Heart left ventricle (tissue), 16 donors: ENCODE results near the gene G3BP1. TPM values are rescaled to one million over a fixed set of nuclear protein-coding genes. Genes with fewer than 3 reads are reported as not detected.
A peak's percentile ranks its signal among the peaks of the same experiment; 100 is the strongest.

Source experiments
- ATAC-seq, 4 donors: fragments of 200-7000 bp; cut with Tn5 transposase; one replicate each; pipeline ENCODE4 v1.9.1; 2020 to 2022; ENCODE audit warnings: moderate library complexity in 4 of 4, mild to moderate bottlenecking in 3 of 4, moderate number of reproducible peaks in 1 of 4
- DNase-seq, 5 donors: peaks; one replicate each; pipeline ENCODE4 v3.0.0-alpha.2; 2020
- H3K27ac ChIP-seq, 12 donors: fragments of 200-600 bp; sonication (generic) in 4 of 12; one replicate each; pipeline versions ENCODE4 v1.5.0 to v1.8.0; 2016 to 2022; ENCODE audit warnings: mild to moderate bottlenecking in 2 of 12
- H3K27me3 ChIP-seq, 9 donors: fragments of 200-600 bp; sonication (generic) in 2 of 9; one replicate each; pipeline versions ENCODE4 v1.5.1 to v1.8.0; 2016 to 2022; ENCODE audit warnings: mild to moderate bottlenecking in 3 of 9
- H3K36me3 ChIP-seq, 9 donors: fragments of 200-600 bp; sonication (generic) in 2 of 9; one replicate each; pipeline versions ENCODE4 v1.5.0 to v1.8.0; 2018 to 2022; ENCODE audit warnings: mild to moderate bottlenecking in 2 of 9
- H3K4me1 ChIP-seq, 12 donors: fragments of 200-600 bp; sonication (generic) in 4 of 12; one replicate each; pipeline versions ENCODE4 v1.5.0 to v1.8.0; 2016 to 2022; ENCODE audit warnings: mild to moderate bottlenecking in 3 of 12
- H3K4me3 ChIP-seq, 12 donors: fragments of 200-600 bp; sonication (generic) in 4 of 12; one replicate each; pipeline versions ENCODE4 v1.5.0 to v1.8.0; 2017 to 2022; ENCODE audit warnings: mild to moderate bottlenecking in 9 of 12, moderate library complexity in 4 of 12
- H3K9me3 ChIP-seq, 12 donors: fragments of 200-600 bp; sonication (generic) in 4 of 12; one replicate each; pipeline versions ENCODE4 v1.5.0 to v1.8.0; 2016 to 2022; ENCODE audit warnings: mild to moderate bottlenecking in 1 of 12
- POLR2A ChIP-seq, 2 donors: fragments of 450-650 bp; IDR thresholded peaks; one replicate each; pipeline ENCODE4 v1.6.1; 2017; ENCODE audit warnings: antibody characterized with exemption in 2 of 2, mild to moderate bottlenecking in 2 of 2, moderate library complexity in 2 of 2
- WGBS, 4 donors: extraction: QIAGEN DNeasy Blood & Tissue Kit in 2 of 4; methylation state at CpG; one replicate each; pipeline versions ENCODE4 v1.1.5 to v1.1.7; 2013 to 2018; 5-methylcytosine and 5-hydroxymethylcytosine counted together
- intact Hi-C, 10 donors: fragments of 100-400 bp; cut with DNase I; formaldehyde crosslinking; loops; one replicate each; pipeline versions ENCODE4 v1.11.1 to v1.14.2; 2022
- polyA plus RNA-seq, 2 donors: library from polyadenylated mRNA; stranded (reverse); fragments of 200-250 nt; gene quantifications; one replicate each; pipeline ENCODE4 v1.2.3, GENCODE V29; 2013
- total RNA-seq, 9 donors: library from RNA; depleted of rRNA in 2 of 9; stranded (reverse); fragments of >200 nt in 2 of 9; fragmentation: NEBNext Ultra II Directional in 3 of 9; extraction: Animal tissue kit (Norgen Biotek cat#: 25700) in 3 of 9; gene quantifications; one replicate each; pipeline versions ENCODE4 v1.1.0 to v1.2.4, GENCODE V29; 2016 to 2023
- TF ChIP-seq, protein P1 (sequence below), 12 donors: fragments of 200-600 bp; sonication (generic) in 4 of 12; IDR thresholded peaks; one replicate each; pipeline versions ENCODE4 v1.5.0 to v1.8.0; 2018 to 2022; ENCODE audit warnings: antibody characterized with exemption in 12 of 12, mild to moderate bottlenecking in 5 of 12
- donor health status: ischemic (EF 13 %, LVEDD 7.1; RV severe dilation, severe dysfunction).
- donor health status: healthy with polysubstance abuse.
- donor health status: DM: no; HTN: yes; CAD: no.
- donor health status: DM: no; HTN: no; CAD: no.
- donor health status: ischemic (EF 25% LVEDD 6.9; RV normal size, moderate dysfunction).
- donor health status: ischemic (EF 25% LVEDD 5.7; RV mildly dilated, moderate dysfunction).
- donor health status: healthy.
- donor health status: DM: yes; HTN: yes; CAD: no.
- donor health status: ischemic (EF 35%, LVEDD 5.7; RV mildly dilated, moderate dysfunction).
- donor health status: nonischemic (EF 11% LVEDD 7.7; RV severe dilation, severe dysfunction).
- donor health status: DM: yes; HTN: yes; CAD: no.
- donor health status: PGD.
- donor health status: ischemic (EF 29% LVEDD 5.4; RV normal size, mild dysfunction).
- donor health status: nonischemic (EF 23%, LVEDD 6.1; RV moderate dilation, normal function).

Gene G3BP1
- total and polyA plus RNA-seq, 11 donors = 12.7 to 133 (median 96.4) TPM

GRCh38 chr5:151758141-151758429, 13.7 kb upstream of the G3BP1 start:
- H3K27me3 ChIP-seq = no peaks in the 10 kb centered on the region
- H3K36me3 ChIP-seq = peaks cover 0 to 6% (median 0%) of the 10 kb centered on the region in 9 donors
- ATAC-seq (peak; percentile 35 to 68 (median 48)), DNase-seq (peak in 2 of 5 donors; percentile 31 to 57)
- intact Hi-C loops = loop anchor here in 1 of 10 donors (5.0 kb wide), 1 partner anchor 514 kb away; no protein-coding TSS in a partner anchor
- H3K27ac ChIP-seq = peak overlapping the region in 11 of 12 donors; percentile 66 to 91 (median 86)
- no peak for TF ChIP-seq POLR2A (IDR thresholded peaks at IDR 0.05)
- TF ChIP-seq, protein P1, sequence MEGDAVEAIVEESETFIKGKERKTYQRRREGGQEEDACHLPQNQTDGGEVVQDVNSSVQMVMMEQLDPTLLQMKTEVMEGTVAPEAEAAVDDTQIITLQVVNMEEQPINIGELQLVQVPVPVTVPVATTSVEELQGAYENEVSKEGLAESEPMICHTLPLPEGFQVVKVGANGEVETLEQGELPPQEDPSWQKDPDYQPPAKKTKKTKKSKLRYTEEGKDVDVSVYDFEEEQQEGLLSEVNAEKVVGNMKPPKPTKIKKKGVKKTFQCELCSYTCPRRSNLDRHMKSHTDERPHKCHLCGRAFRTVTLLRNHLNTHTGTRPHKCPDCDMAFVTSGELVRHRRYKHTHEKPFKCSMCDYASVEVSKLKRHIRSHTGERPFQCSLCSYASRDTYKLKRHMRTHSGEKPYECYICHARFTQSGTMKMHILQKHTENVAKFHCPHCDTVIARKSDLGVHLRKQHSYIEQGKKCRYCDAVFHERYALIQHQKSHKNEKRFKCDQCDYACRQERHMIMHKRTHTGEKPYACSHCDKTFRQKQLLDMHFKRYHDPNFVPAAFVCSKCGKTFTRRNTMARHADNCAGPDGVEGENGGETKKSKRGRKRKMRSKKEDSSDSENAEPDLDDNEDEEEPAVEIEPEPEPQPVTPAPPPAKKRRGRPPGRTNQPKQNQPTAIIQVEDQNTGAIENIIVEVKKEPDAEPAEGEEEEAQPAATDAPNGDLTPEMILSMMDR (IDR thresholded peaks at IDR 0.05) = no peak
- WGBS, 4 donors = 0 to 2% (median 0%) methylated on average over 7 to 11 of the region's 11 CpGs
- peaks cover 0 to 42% (median 18%) of the 10 kb centered on the region in 12 donors for H3K4me1 ChIP-seq
- H3K4me3 ChIP-seq = peak overlapping the region; percentile 42 to 97 (median 84)
- no peaks in the 10 kb centered on the region for H3K9me3 ChIP-seq

DNA sequence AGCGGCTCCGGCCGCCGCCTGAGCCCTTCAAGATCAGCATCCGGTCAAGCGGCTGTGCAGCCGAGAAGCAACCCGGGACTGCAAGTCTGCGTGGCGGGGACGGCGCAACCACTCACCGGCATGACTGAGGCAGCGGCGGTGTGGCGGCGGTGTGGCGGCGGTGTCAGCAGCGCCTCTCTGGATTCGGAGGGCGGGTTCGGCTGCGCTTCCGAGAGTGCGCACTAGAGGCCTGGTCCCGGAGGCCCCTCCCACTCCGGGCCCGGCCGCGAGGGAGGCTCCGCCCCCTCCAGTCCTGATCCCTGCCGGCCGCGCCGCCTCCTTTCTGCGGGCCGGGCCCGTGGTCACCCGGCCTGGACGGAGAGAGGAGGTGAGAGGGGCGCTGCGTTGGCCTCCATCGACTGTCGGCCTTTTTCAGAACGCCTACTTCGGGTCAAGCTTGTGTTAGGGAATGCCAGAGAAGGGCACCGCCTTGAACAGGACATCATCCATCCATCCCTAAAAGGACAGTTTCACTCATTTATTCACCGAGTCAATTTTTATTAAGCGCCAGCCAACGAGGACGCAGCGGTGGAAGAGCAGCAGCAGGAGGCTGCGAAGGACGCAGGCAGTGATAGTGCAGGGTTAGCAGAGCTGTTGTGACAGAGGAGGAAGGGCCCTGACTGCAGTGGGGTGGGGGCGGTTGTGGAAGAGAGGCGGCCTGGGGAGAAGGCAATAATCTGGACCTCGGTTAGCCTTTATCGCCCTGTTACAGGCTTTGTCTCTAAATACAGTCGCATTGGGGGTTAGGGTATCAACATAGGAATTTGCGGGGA, 13.1 kb upstream of the G3BP1 start, which contains the start of gene ATOX1:
Gene ATOX1 (minus strand): TSS at position 202 of the 812 bp plus-strand sequence. CDS start 80 bp downstream, at position 122.
- TF ChIP-seq POLR2A (IDR thresholded peaks at IDR 0.05) = peak; percentile 60 to 96
- TF ChIP-seq, protein P1 (IDR thresholded peaks at IDR 0.05) = peak in 9 of 12 donors; percentile 2 to 50 (median 16)
- H3K27ac ChIP-seq = peak within 1 kb of the TSS; percentile 37 to 91 (median 86)
- H3K27me3 ChIP-seq = no peaks in the 10 kb centered on the region
- 4 to 11% (median 6%) methylated on average over 22 to 61 of the region's 61 CpGs for WGBS, 4 donors
- ATAC-seq (peak; percentile 99 to 100 (median 99)), DNase-seq (peak; percentile 93 to 97 (median 94))
- peaks cover 0 to 1% (median 0%) of the 10 kb centered on the region in 9 donors for H3K36me3 ChIP-seq
- H3K4me1 ChIP-seq = peaks cover 0 to 40% (median 18%) of the 10 kb centered on the region in 12 donors
- H3K4me3 ChIP-seq = peak within 1 kb of the TSS; percentile 42 to 97 (median 84)
- intact Hi-C loops = loop anchor here in 1 of 10 donors (5.0 kb wide), 1 partner anchor 514 kb away; no protein-coding TSS in a partner anchor
- H3K9me3 ChIP-seq = no peaks in the 10 kb centered on the region

DNA sequence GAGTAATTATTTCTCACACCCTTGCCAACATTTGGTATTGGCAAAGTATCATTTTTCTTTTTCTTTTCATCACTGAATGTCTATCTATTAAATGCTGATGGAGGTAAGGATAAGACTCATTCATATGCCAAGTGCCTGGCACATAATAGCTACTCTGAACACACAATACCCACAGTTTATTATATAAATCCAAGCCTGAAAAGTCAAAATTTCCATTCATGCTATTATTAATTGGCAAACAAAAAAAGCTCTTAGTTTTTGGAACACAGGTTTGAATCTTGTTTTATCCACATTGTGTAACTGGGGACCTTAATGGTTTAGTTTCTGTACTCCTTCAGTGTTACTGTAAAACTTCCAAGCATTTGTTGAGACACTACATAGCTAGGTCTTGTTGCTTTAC, 7.0 kb upstream of the G3BP1 start:
- H3K36me3 ChIP-seq = no peaks in the 10 kb centered on the region
- ATAC-seq = no peak
- H3K9me3 ChIP-seq = no peaks in the 10 kb centered on the region
- TF ChIP-seq POLR2A (IDR thresholded peaks at IDR 0.05) = no peak
- TF ChIP-seq, protein P1 (IDR thresholded peaks at IDR 0.05) = no peak
- no peaks in the 10 kb centered on the region for H3K27me3 ChIP-seq
- DNase-seq = no peak
- no peak overlapping the region for H3K27ac ChIP-seq
- H3K4me3 ChIP-seq = no peak overlapping the region
- peaks cover 0 to 4% (median 0%) of the 10 kb centered on the region in 12 donors for H3K4me1 ChIP-seq
- intact Hi-C loops = no loop called here

GRCh38 chr5:151766975-151767374, 4.8 kb upstream of the G3BP1 start:
- H3K9me3 ChIP-seq = no peaks in the 10 kb centered on the region
- H3K27me3 ChIP-seq = no peaks in the 10 kb centered on the region
- no peak overlapping the region for H3K4me3 ChIP-seq
- no peak for ATAC-seq
- TF ChIP-seq POLR2A (IDR thresholded peaks at IDR 0.05) = no peak
- TF ChIP-seq, protein P1 (IDR thresholded peaks at IDR 0.05) = no peak
- no peaks in the 10 kb centered on the region for H3K36me3 ChIP-seq
- H3K4me1 ChIP-seq = peaks cover 0 to 16% (median 9%) of the 10 kb centered on the region in 12 donors
- no peak overlapping the region for H3K27ac ChIP-seq
- DNase-seq = no peak
- intact Hi-C loops = no loop called here
